ENCODE data around the gene KLHL40. TPM values are rescaled to one million over a fixed set of nuclear protein-coding genes. Genes with fewer than 3 reads are reported as not detected.

The KLHL40 gene
- total and polyA plus RNA-seq, 2 donors (not counting 3 experiments of a cell fraction or from before 2014, with no cell fraction given) = not detected

DNA sequence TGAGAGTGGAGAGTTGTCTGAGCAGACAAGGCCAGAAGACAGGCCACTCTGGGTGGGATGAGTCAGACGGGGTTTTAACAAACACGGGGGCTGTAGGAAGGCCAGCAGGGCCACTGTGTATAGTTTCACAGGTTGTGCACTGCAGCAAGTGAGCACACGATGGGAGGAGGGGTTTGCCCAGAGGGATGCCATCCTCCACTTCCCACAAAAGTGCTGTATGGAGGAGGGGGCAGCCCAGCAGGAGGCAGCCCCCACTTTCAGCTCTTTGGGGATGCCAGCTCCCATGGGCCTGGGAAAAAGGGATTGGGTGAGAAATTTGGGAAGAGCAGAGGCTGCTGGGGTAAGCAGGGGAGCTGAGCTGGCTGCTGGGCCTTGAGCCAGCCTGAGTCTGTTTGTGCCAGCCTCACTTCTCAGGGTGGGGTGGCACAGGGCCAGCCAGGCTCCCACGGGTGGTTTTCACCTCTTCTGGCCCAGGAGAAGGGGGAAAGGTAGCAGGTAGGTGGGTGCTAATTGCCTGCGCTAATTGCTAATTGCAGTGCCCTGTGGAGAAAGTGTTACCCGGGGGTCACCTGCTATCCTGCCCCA is 25.1 kb upstream of the KLHL40 start:
- Histone ChIP-seq H3K36me3 (ENCODE audit: control insufficient read depth in 2 of 2, extremely low read depth in 1 of 2, insufficient read depth in 2 of 2, low read length in 2 of 2) (peaks cover 0 to 10% of the 10 kb centered on the region in 2 experiments), H3K27me3 (ENCODE audit: control insufficient read depth in 2 of 2, insufficient read depth in 2 of 2, low read length in 2 of 2) (no peaks in the 10 kb centered on the region), H3K4me2 (ENCODE audit: insufficient read depth, low read length) (no peak overlapping the region), H4K20me1 (replicated peaks; ENCODE audit: control insufficient read depth, extremely low read depth, insufficient read depth, low read length) (no peaks in the 10 kb centered on the region), H3K9me3 (replicated peaks; ENCODE audit: control insufficient read depth, insufficient read depth, low read length) (no peaks in the 10 kb centered on the region), H2AFZ (ENCODE audit: low read depth, low read length) (no peak overlapping the region), H3K4me3 (replicated peaks in 1 of 3; ENCODE audit: insufficient read depth in 1 of 3, low read depth in 1 of 3, low read length in 3 of 3) (no peak overlapping the region), H3K9ac (replicated peaks; ENCODE audit: extremely low read depth, insufficient read depth, low read length) (no peak overlapping the region), H3K4me1 (ENCODE audit: control insufficient read depth, extremely low read depth, insufficient read depth, low read length) (peaks cover 10% of the 10 kb centered on the region), H3K9me1 (replicated peaks; ENCODE audit: control insufficient read depth, extremely low read depth, insufficient read depth, low read length) (no peaks in the 10 kb centered on the region), H3K27ac (ENCODE audit: insufficient read depth, low read depth, low read length) (no peak overlapping the region), H3K79me2 (ENCODE audit: control insufficient read depth, insufficient read depth, low read length) (peaks cover 11% of the 10 kb centered on the region)
- intact Hi-C loops (cut with micrococcal nuclease) = no loop called here
- FAIRE-seq (no peak), DNase-seq (ENCODE audit: low read depth, low spot score) (no peak)
- CTCF ChIA-PET = no interaction called here
- no peak for TF ChIP-seq FOS (IDR thresholded peaks at IDR 0.05; ENCODE audit: borderline replicate concordance, insufficient read depth, low read length)
- dilution Hi-C loops (cut with MboI; ENCODE audit: extremely low pct_ligation_motif_present, low sequenced_read_pairs) = no loop called here
- POLR2A ChIA-PET = no interaction called here
- BruUV-seq (replicated peaks) = no TSS peak

GRCh38 chr3:42660898-42661297 is 24.4 kb upstream of the KLHL40 start:
- TF ChIP-seq FOS (IDR thresholded peaks at IDR 0.05; ENCODE audit: borderline replicate concordance, insufficient read depth, low read length) = no peak
- TF ChIP-seq MAX (IDR thresholded peaks at IDR 0.05; ENCODE audit: insufficient read depth, insufficient read length) = no peak
- no peak for TF ChIP-seq POLR2AphosphoS5 (IDR thresholded peaks at IDR 0.05; ENCODE audit: insufficient read depth, low read depth, low read length)
- TF ChIP-seq EZH2 (IDR thresholded peaks at IDR 0.05; ENCODE audit: borderline replicate concordance, low read depth, low read length, severe bottlenecking) = no peak
- no peak for TF ChIP-seq GATA2 (IDR thresholded peaks at IDR 0.05; ENCODE audit: insufficient read depth, insufficient read length, low read depth, low read length)
- TF ChIP-seq MYC (IDR thresholded peaks at IDR 0.05; ENCODE audit: low read depth, low read length) = no peak
- TF ChIP-seq JUN (IDR thresholded peaks at IDR 0.05; ENCODE audit: borderline replicate concordance, insufficient read depth, insufficient read length, low read depth) = no peak
- TF ChIP-seq POLR2A (IDR thresholded peaks at IDR 0.05; ENCODE audit: low read depth, low read length) = no peak
- TF ChIP-seq, protein P1, sequence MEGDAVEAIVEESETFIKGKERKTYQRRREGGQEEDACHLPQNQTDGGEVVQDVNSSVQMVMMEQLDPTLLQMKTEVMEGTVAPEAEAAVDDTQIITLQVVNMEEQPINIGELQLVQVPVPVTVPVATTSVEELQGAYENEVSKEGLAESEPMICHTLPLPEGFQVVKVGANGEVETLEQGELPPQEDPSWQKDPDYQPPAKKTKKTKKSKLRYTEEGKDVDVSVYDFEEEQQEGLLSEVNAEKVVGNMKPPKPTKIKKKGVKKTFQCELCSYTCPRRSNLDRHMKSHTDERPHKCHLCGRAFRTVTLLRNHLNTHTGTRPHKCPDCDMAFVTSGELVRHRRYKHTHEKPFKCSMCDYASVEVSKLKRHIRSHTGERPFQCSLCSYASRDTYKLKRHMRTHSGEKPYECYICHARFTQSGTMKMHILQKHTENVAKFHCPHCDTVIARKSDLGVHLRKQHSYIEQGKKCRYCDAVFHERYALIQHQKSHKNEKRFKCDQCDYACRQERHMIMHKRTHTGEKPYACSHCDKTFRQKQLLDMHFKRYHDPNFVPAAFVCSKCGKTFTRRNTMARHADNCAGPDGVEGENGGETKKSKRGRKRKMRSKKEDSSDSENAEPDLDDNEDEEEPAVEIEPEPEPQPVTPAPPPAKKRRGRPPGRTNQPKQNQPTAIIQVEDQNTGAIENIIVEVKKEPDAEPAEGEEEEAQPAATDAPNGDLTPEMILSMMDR (IDR thresholded peaks at IDR 0.05; ENCODE audit: extremely low read depth in 1 of 2, insufficient read depth in 1 of 2, low read depth in 1 of 2, low read length in 2 of 2) = no peak
- peaks cover 6% of the 10 kb centered on the region for H3K79me2 ChIP-seq (ENCODE audit: control insufficient read depth, insufficient read depth, low read length)
- dilution Hi-C loops (cut with MboI; ENCODE audit: extremely low pct_ligation_motif_present, low sequenced_read_pairs) = no loop called here
- no peaks in the 10 kb centered on the region for H4K20me1 ChIP-seq (replicated peaks; ENCODE audit: control insufficient read depth, extremely low read depth, insufficient read depth, low read length)
- FAIRE-seq (no peak), DNase-seq (ENCODE audit: low read depth, low spot score) (no peak)
- peaks cover 3% of the 10 kb centered on the region for H3K4me1 ChIP-seq (ENCODE audit: control insufficient read depth, extremely low read depth, insufficient read depth, low read length)
- BruUV-seq (replicated peaks) = no TSS peak
- H3K9me1 ChIP-seq (replicated peaks; ENCODE audit: control insufficient read depth, extremely low read depth, insufficient read depth, low read length) = no peaks in the 10 kb centered on the region
- H3K4me2 ChIP-seq (ENCODE audit: insufficient read depth, low read length) = no peak overlapping the region
- ChIA-PET CTCF (no interaction called here), POLR2A (no interaction called here)
- H3K27ac ChIP-seq (ENCODE audit: insufficient read depth, low read depth, low read length) = no peak overlapping the region
- no peak overlapping the region for H2AFZ ChIP-seq (ENCODE audit: low read depth, low read length)
- no peak overlapping the region for H3K9ac ChIP-seq (replicated peaks; ENCODE audit: extremely low read depth, insufficient read depth, low read length)
- peaks cover 0 to 10% of the 10 kb centered on the region in 2 experiments for H3K36me3 ChIP-seq (ENCODE audit: control insufficient read depth in 2 of 2, extremely low read depth in 1 of 2, insufficient read depth in 2 of 2, low read length in 2 of 2)
- H3K9me3 ChIP-seq (replicated peaks; ENCODE audit: control insufficient read depth, insufficient read depth, low read length) = no peaks in the 10 kb centered on the region
- H3K27me3 ChIP-seq (ENCODE audit: control insufficient read depth in 2 of 2, insufficient read depth in 2 of 2, low read length in 2 of 2) = no peaks in the 10 kb centered on the region
- H3K4me3 ChIP-seq (replicated peaks in 1 of 3; ENCODE audit: insufficient read depth in 1 of 3, low read depth in 1 of 3, low read length in 3 of 3) = no peak overlapping the region
- intact Hi-C loops (cut with micrococcal nuclease) = no loop called here
